HG02884 (cell line): ENCODE measurements around the gene C8A.

Source experiments
- ATAC-seq: cut with Tn5 transposase; IDR thresholded peaks from one replicate; pipeline ENCODE4 v1.9.1; 2021; ENCODE audit warnings: mild to moderate bottlenecking, moderate library complexity; ENCODE audit not compliant: unreplicated experiment

Gene C8A

DNA sequence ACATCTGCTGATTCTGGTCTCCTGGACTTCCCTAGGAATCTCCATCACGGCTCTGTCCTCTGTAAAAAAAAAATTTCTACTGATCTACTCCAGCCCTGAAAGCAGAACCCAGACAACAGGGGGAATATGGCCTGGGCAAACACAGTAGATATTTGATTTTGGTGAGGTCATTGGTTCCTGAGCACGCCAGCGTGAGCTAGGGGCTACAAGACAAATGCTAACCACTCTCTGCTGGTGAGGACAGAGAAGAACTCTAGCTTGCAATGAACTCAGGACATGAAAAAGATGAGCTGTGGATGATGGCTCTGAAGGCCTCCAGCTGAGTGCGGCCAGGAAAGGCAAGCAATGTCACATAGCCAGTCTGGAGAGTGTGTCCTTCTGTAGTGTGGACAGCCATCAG is 18.2 kb upstream of the C8A start:
- no peak for ATAC-seq

DNA sequence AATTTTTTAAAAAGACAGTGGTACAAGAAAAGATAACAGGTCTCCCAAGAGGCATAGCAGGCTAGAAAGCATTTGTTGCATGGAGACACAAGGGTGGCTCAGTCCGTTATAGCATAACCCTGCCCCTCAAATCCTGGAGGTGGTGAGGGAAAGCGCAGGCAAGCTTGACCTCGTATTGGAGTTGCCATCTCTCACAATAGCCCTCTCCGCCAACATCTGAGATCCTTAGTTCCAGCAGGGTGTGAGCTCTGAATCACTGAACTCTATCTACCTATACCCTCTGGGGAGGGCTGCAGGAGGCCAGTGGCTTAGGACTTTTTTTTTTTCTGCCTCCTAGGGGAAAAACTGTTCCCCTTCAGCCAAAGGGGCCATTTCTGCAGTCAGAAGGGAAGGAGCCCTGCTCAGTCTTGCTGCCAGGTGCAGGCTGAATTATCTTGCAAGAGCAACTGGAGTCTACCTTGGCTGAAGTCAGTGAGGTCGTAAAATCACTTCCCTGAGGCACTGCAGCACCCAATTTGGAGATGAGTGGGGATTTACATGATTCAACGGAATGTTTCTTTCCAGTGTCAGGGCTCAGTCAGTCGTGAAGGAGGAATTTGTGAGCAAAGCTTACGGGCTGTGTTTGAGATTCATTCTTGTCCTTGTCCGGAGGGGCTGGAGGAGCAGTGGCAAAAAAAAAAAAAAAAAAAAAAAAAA is 17.2 kb upstream of the C8A start:
- ATAC-seq = no peak

DNA sequence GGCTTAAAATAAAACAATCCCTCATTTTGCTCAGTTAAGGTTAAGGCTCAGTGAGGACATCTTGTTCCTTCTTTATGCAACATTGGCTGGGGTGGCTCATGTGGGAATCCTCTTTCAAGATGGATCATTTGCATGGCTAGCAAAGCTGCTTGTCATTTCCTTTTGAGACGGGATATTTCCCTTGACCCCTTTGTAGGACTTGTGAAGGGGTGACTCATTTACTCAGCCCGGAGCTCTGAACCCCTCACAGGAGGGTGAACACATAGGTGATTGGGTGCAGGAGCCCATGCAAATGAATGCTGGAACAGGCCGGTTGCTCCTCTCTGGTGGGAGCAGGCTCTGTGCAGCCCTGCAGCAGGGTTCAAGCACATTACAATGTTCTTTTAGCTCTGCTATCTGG is 15.8 kb upstream of the C8A start:
- ATAC-seq = no peak

DNA sequence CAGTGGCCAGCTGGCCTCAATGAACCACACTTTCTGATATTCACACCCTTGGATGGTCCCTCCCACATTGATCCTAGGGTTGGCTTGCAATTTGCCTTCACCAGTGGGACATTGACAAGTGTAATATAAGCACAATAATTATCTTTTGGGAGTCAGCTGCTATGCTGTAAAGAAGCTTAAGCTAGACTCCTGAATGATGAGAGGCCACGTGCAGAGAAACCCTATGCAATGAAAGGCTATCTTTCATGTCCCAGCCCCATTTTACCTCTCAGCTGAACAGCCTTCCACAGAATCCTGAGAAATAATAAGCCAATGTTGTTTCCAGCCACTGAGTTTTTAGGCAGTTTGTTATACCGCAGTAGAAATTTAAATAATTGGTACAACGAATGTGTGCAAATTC is 11.1 kb upstream of the C8A start:
- no peak for ATAC-seq

DNA sequence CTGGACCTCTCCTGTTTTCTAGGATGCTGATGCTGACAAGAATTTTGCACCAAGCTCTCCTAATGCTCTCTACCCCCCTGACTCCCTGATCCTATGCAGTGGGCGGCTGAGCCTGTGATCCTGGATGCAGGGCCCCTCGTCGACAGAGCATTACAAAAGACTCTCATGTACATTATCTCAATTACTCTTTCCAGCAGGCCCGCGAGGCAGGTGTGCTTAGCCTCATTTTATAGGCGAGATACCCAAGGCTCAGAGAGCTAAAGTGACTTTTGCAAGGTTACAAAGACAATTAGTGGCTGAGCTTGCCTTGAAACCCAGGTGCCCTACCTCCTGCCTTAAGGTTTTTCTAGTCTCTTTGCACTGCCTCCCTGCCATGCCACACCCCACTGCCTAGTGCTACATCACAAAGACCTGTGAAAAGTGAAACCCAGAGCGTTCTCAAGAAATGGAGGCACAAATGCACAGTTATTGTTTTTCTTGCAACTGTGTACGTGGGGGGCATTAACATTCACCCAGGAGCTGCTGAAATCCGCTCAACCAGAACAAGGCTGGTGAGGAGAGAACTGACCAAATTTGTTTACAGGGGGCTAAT is 10.0 kb upstream of the C8A start:
- no peak for ATAC-seq

DNA sequence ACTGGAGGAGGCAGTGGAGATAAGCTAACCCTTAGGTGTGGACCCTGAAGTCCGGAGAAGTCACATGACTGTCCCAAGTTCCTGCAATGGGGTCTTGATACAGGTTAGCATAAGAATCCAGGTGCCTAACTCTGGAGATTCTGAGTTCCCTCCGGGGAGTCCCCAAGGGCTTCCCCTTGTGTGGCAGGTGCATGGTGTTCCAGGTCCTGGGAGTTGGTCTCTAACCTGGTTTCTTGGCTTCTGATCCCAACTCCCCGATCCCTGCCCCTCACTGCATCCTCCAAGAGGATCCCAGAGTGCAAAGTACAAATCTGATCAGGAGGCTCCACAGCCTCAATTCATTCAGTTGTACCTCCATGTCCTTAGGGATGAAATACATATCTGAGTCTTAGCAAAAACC is 9.3 kb upstream of the C8A start:
- no peak for ATAC-seq

DNA sequence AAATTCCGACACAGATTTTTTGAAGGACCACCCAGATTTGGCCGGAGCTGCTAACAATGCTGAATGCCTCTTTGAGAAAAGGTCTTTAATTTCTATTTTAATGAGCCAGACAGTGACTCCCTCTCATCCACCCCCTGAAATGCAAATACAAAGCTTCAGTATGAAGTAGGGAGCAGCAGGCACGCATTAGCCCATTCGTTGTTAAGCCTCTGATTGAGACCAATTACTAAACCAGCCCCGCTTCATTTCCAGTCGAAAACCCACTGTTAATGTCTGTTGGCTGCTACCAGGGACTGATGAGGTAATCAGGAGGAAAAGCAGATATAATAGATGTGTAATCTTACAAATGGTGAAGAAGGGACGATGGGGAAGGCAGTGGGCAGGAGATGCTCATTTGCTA is 4.8 kb upstream of the C8A start:
- no peak for ATAC-seq

DNA sequence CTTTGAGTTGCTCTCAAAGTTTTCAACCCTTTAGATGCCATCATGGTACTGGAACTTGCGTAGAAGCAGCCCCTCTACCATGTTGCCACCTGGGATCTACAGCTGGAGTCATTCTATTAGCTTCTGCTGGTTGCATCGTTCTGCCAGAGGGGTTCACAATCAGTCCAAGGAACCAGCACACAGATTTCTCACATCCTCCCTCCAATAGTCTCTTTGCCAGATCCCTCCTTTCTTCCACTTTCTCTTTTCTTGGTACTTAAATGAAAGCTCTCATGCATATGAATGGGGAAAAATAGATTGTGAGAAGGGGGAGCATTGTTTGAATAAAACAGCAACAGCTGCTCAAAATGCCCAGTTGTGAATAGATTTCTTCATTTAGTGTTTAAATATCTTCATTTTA is 4.2 kb upstream of the C8A start:
- ATAC-seq = no peak

DNA sequence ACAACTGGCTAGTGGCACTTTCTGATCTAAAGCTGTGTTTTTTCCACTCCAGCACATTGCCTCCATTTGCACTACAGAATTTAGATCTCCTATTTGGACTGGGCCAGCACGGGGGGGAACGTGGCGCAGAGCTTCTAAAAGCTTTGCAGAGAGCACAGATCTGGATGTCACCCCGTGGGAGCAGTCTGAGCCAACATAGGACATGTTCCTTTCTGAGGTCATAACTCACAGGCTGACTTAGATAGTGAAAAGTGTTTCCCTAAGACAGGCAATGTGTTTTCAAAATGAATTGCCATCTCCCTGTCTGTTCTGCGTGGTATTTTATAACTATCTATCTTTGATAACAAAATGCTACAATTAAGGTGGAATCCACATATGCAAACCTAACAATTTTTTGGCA is 3.7 kb upstream of the C8A start:
- no peak for ATAC-seq

DNA sequence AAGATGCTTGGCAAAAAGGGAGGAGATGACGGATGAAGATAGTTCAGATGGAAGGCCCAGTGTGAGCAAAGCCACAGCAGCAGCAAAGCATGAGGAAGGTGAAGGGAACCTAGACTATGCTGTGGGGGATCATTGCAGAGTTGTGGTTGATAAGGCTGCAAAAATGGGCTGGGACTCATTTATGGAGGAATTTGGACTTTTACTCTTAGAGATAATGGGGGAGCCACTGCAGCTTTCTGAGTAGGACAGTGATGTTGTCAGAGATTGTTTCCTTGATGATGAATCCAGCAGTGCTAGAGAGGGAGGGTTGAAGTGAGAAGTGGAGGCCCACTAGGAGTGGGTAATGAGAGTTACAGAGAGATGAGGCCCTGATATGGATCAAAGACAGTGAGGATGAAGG is 2.1 kb upstream of the C8A start:
- ATAC-seq = no peak

DNA sequence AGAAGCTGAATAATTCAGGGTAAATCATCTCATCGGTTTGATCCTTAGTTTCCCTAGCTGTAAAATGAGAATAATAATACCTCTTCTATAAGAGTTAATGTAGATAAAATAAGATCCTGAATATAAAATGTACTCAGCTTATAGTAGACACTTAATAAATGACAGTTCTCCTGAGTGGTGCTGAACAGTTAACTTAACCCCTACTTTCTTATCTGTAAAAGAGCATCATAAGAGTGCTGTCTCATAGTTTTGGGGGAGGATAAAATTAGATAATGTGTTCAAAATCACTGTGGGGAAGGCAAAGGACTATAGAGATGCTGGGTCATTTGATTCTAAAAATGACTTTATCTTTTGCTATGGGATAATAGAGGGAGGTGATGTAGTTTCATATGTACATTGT is 593 bp downstream of the C8A start:
- no peak for ATAC-seq

DNA sequence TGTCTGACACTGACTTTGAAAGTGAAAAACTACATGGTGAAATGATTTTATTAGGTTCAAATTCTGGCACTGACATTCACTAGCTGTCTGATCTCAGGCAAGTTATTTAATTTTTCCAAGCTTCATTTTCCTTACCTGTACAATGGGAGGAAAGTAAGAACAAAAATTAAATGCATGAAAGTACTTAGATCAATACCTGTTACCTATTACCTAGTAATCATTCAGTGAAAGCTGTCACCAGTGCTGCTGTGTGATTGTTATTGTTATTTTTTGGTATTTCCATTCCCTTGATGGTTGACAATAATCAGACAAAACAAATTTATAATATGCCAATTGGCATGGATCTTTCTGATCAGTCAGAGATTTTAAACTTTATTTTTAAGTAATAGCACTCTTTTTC is 1.6 kb downstream of the C8A start:
- ATAC-seq = no peak

DNA sequence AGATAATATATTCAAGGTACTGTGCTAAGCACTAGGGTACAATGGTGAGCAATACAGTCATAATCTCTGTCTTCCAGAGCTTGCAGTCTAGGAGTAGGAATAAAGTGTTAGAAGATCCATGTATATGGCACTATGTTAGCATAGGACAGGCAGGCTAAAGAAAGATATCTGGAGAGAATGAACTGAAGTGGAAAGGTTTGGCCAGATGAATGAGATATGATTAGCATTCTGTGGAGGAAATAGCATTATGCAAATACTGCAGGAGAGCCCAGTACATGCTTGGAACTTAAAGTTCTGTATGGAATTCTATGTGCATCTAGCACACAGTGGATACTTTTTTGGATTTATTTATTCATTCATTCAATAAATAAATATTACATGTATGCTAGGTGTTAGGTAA is 4.7 kb downstream of the C8A start:
- no peak for ATAC-seq

DNA sequence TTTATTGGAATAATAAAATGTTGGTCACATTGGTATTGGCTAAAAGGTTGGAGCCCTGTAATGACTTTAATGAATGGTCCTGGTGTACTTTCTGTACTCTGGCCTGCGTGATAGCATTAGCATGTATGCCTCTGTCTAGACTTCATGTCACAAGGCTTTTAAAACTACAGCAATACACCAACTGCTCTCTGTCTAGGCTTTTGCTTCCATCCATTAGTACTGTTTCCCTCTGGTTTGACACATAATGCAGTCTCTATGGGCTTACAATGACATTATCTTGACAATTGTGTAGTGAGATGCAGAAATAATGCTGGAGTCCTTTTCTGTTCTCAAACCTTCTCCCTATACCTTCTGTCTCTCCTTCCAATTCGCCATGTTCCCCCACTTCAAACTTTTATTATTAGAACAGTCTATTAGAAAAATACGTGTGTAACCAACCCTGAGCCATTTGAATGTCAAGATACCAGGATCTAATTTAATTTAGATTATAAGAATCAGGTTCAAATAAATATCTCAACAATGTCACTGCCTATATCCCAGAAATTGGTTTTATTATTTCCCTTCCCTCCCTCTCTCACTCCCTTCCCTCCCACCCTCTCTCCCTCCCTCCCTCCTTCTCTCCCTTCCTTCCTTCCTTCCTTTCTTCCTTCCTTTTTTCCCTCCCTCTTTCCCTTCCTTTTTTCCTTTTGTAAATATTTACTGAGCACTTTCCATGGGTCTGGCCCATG is 8.8 kb downstream of the C8A start:
- no peak for ATAC-seq

DNA sequence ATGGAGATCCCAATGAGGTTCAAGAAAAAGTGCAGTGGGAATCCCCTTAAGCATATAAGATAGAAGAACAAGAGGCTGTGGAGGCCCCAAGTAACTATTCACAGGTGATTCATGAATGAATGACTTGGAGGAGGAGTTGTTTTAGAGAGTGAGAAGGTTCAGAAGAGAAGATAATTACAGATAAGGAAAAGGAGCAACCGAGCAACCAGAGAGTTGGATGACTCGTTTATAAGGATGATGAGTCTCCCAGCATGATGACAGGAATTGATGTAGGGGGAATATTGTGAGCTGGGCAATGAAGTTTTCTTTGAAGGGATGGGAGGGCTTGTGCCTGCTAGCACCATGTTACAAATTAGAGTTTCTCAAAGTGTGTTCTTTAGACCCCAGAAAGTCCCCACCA is 9.8 kb downstream of the C8A start:
- no peak for ATAC-seq

DNA sequence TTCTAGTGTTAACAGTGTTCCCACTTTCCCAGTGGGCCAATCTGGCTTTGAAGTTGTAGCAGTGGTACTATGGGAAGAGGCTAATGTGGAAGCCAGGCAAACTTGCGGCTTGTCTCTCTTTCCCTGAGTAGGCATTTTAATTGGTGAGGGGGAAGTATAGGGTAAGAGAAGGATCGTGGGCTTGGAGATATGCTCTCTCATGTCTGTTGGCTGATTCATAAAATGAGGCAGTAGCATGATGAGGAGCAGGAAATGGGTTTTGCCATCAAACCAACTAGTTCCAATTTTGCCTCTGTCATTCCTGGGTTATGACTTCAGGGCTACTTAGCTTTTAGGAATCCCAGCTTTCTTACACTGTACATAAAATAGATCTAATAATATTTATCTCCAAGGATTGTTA is 12.1 kb downstream of the C8A start:
- no peak for ATAC-seq

DNA sequence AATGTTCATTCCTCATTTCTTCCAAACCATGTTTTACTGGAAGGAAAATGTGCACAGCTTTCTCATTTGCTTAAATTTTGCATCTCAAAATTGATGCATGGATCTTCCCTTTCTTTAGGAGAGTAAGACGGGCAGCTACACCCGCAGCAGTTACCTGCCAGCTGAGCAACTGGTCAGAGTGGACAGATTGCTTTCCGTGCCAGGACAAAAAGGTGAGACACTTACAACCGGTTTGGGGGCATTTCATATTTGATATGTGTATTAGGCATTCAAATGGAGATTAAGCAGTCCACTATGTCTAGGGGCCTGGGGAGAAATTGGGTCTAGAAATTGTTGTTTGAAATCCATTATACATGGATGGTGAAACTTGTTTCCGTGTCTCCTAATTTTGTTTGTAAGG is 12.9 kb downstream of the C8A start:
- no peak for ATAC-seq

DNA sequence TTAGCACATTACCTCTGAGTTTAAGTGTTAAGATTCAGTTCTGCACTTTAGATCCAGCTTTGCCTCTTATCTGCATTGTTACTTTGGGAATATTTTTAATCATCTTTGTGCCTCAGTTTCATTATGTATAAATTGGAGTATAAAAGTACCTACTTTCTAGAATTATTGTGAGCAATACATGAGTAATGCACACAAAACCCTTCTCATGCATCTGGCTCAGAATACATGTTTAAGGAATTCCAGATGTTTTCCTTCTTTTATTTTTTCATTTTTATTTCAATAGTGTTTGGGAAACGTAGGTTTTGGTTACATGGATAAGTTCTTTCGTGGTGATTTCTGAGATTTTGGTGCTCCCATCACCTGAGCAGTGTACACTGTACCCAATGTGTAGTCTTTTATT is 14.2 kb downstream of the C8A start:
- no peak for ATAC-seq

DNA sequence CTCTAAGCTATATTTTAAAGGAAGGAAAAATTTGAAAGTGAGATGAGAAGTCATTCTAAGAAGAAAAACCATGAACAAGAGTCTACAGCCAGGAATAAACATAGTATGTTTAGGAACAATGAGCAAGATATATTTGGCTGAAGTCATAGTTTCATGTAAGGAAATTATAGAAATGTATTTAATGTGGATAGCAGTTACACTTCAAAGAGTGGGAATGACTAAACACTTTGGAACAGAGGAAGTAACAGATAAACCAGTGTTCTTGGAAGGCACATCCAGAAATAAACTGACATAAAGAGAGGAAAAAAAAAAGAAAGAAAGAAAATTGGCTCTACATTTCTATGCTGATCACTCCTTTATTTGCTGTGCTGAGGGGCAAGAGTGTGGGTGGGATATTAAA is 18.0 kb downstream of the C8A start:
- ATAC-seq = no peak

DNA sequence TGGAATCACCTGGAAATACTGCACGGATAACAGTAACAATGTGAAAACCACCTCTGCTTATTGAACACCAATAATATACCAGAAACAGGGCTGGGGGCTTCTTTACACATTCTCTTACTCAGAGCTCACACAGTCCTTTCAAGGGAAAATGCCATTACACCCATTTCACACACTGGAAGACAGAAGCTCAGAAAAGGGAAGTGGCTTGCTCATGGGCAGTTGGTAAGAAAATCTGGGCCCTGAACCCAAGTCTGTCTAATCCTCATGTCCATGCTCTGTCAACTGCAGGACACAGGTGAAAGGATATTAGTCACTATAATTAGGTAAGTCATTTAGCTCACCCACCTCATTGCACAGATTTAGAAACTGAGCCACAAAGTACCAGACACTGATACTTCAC is 18.6 kb downstream of the C8A start:
- no peak for ATAC-seq

DNA sequence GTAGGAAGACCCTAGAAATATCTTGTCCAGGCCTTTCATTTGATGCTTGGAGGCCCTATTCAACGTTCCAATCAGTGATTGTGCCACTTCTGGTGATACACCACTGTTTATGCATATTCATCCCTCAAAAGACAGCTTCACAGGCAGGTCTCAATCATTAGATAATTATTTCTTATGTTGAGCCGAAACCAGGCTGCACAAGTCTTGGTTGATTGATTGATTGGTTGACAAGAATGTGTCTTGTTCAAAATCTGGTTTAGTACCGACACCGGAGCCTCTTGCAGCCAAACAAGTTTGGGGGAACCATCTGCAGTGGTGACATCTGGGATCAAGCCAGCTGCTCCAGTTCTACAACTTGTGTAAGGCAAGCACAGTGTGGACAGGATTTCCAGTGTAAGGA is 20.1 kb downstream of the C8A start:
- no peak for ATAC-seq

DNA sequence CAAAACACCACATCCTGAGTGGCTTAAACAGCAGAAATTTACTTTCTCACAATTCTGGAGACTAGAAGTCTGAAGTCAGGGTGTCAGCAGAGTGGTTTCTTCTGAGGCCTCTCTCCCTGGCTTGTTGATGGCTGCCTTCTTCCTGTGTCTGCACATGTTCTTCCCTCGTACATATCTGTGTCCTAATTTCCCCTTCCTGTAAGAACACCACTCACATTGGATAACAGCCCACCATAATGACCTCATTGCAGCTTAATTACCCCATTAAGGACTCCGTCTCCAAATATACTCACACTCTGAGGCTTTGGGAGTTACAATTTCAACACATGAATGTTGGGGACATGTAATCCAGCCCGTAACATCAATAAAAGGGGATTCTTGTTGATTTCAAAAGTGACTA is 23.4 kb downstream of the C8A start:
- no peak for ATAC-seq

DNA sequence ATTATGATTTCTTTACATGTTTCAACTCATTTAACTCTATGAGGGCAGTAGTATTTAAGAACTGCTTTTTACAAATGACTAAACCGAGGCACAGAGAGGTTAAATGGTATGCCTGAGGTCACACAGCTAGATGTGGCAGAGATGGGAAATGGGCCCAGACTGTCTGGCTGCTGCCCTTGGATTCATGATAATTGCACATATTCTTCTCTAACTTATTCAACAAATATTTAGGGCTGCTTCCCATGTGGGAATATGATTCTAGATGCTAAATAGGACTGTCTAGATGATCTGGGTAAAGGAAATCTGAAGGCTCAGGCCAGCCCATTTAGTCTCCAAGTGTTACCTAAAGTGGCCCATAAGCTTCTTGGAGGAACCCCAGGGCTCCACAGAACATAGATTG is 26.2 kb downstream of the C8A start:
- no peak for ATAC-seq
